Neuronal stem cell (in vitro differentiated cells): ENCODE results near the gene CER1.

ENCODE experiments used
- DNase-seq: peaks from one replicate; pipeline ENCODE4 v3.0.0-alpha.2; 2013; ENCODE audit warnings: low spot score
- H2AFZ ChIP-seq: one replicate; pipeline ENCODE4 v1.6.1; 2013; ENCODE audit warnings: mild to moderate bottlenecking, low read length, inconsistent platforms
- H2AK5ac ChIP-seq: 2 replicates; pipeline ENCODE4 v1.6.1; 2013; ENCODE audit warnings: low read depth, mild to moderate bottlenecking, inconsistent platforms, low read length, moderate library complexity, mixed read lengths
- H2BK120ac ChIP-seq: 2 replicates; pipeline ENCODE4 v1.6.1; 2013; ENCODE audit warnings: low read depth, mild to moderate bottlenecking, inconsistent platforms, low read length, moderate library complexity, mixed read lengths
- H2BK12ac ChIP-seq: one replicate; pipeline ENCODE4 v1.6.1; 2013; ENCODE audit warnings: low read length, inconsistent platforms
- H2BK15ac ChIP-seq: 2 replicates; pipeline ENCODE4 v1.6.1; 2013; ENCODE audit warnings: mild to moderate bottlenecking, low read length, inconsistent platforms, mixed read lengths
- H2BK5ac ChIP-seq: one replicate; pipeline ENCODE4 v1.6.1; 2013; ENCODE audit warnings: inconsistent platforms, mild to moderate bottlenecking, low read length, moderate library complexity
- H3K14ac ChIP-seq: one replicate; pipeline ENCODE4 v1.6.1; 2013; ENCODE audit warnings: low read length, inconsistent platforms
- H3K18ac ChIP-seq: 2 replicates; pipeline ENCODE4 v1.6.1; 2013; ENCODE audit warnings: low read length, inconsistent platforms
- H3K23ac ChIP-seq: 2 replicates; pipeline ENCODE4 v1.6.1; 2013; ENCODE audit warnings: low read depth, mild to moderate bottlenecking, mixed read lengths, low read length, inconsistent platforms; ENCODE audit not compliant: poor library complexity
- H3K27ac ChIP-seq: replicated peaks from 3 replicates; pipeline ENCODE4 v1.5.1; 2013; ENCODE audit warnings: low read length, inconsistent platforms
- H3K27me3 ChIP-seq, 3 experiments: 2 replicates each; pipeline ENCODE4 v1.6.1; 2013; ENCODE audit warnings: low read length in 3 of 3, mild to moderate bottlenecking in 2 of 3, inconsistent platforms in 1 of 3, low read depth in 1 of 3, mixed read lengths in 1 of 3, moderate library complexity in 1 of 3; ENCODE audit not compliant: control insufficient read depth in 3 of 3, insufficient read depth in 3 of 3
- H3K36me3 ChIP-seq, 2 donors: replicated peaks in 1 of 2; 2 replicates each; pipeline ENCODE4 v1.6.1; 2013; ENCODE audit warnings: low read length in 2 of 2; ENCODE audit not compliant: control insufficient read depth in 2 of 2, insufficient read depth in 2 of 2
- H3K4ac ChIP-seq: 2 replicates; pipeline ENCODE4 v1.6.1; 2013; ENCODE audit warnings: inconsistent platforms, mild to moderate bottlenecking, low read length, moderate library complexity
- H3K4me1 ChIP-seq, 2 donors: 1 replicate in 1 of 2; 2 replicates in 1 of 2; pipeline ENCODE4 v1.6.1; 2013; ENCODE audit warnings: low read length in 2 of 2, low read depth in 1 of 2; ENCODE audit not compliant: control insufficient read depth in 2 of 2, insufficient read depth in 1 of 2
- H3K4me2 ChIP-seq: one replicate; pipeline ENCODE4 v1.6.1; 2013; ENCODE audit warnings: mild to moderate bottlenecking, low read length, inconsistent platforms; ENCODE audit not compliant: insufficient read depth, poor library complexity, severe bottlenecking
- H3K4me3 ChIP-seq, 2 donors: 2 replicates each; pipeline ENCODE4 v1.5.1; 2013; ENCODE audit warnings: low read length in 2 of 2, mild to moderate bottlenecking in 2 of 2, inconsistent platforms in 1 of 2, moderate library complexity in 1 of 2
- H3K79me1 ChIP-seq: one replicate; pipeline ENCODE4 v1.6.1; 2013; ENCODE audit warnings: low read depth, mild to moderate bottlenecking, inconsistent platforms, low read length, moderate library complexity
- H3K9ac ChIP-seq: one replicate; pipeline ENCODE4 v1.6.1; 2013; ENCODE audit warnings: mild to moderate bottlenecking, low read depth, low read length, inconsistent platforms; ENCODE audit not compliant: poor library complexity
- H3K9me3 ChIP-seq, 2 donors: replicated peaks in 1 of 2; 2 replicates each; pipeline versions ENCODE3 to v1.6.1; 2013; ENCODE audit warnings: low read length in 2 of 2, mild to moderate bottlenecking in 2 of 2, inconsistent platforms in 1 of 2, low read depth in 1 of 2, mixed read lengths in 1 of 2, moderate library complexity in 1 of 2; ENCODE audit not compliant: control insufficient read depth in 2 of 2, insufficient read depth in 1 of 2
- H4K8ac ChIP-seq: one replicate; pipeline ENCODE4 v1.6.1; 2013; ENCODE audit warnings: low read depth, mild to moderate bottlenecking, inconsistent platforms, low read length, moderate library complexity
- H4K91ac ChIP-seq: one replicate; pipeline ENCODE4 v1.6.1; 2013; ENCODE audit warnings: low read length, low read depth, mild to moderate bottlenecking, inconsistent platforms; ENCODE audit not compliant: poor library complexity
- WGBS, 2 donors: extraction: QIAGEN DNeasy Blood & Tissue Kit; methylation state at CpG; one replicate each; pipeline ENCODE4 v1.1.7; 2013; ENCODE audit warnings: missing lambda C conversion rate in 2 of 2, mixed read lengths in 1 of 2; ENCODE audit not compliant: insufficient read length in 2 of 2, insufficient replicate concordance in 1 of 2; ENCODE audit errors: extremely low coverage in 2 of 2; 5-methylcytosine and 5-hydroxymethylcytosine counted together

Gene CER1

GRCh38 chr9:14710804-14711203 is 11.7 kb downstream of the CER1 start:
- Histone ChIP-seq H4K8ac (no peak overlapping the region), H3K4me2 (no peak overlapping the region), H3K14ac (no peak overlapping the region), H3K23ac (no peak overlapping the region), H3K4ac (no peak overlapping the region), H4K91ac (no peak overlapping the region), H3K9ac (no peak overlapping the region), H2BK15ac (no peak overlapping the region), H2AFZ (no peak overlapping the region), H2BK120ac (no peak overlapping the region), H3K4me1 (no peaks in the 10 kb centered on the region), H3K36me3 (no peaks in the 10 kb centered on the region), H3K18ac (no peak overlapping the region), H2BK5ac (no peak overlapping the region), H3K4me3 (no peak overlapping the region), H2BK12ac (no peak overlapping the region), H3K79me1 (no peaks in the 10 kb centered on the region), H3K9me3 (peaks cover 0 to 8% of the 10 kb centered on the region in 2 donors), H3K27me3 (no peaks in the 10 kb centered on the region), H3K27ac (no peak overlapping the region), H2AK5ac (no peak overlapping the region)
- DNase-seq = no peak

- WGBS, 2 donors = no CpG with 5 or more reads among the region's 5 CpGs
- no peak overlapping the region for H4K8ac ChIP-seq
- H3K18ac ChIP-seq = no peak overlapping the region
- H3K9me3 ChIP-seq = peaks cover 2 to 17% of the 10 kb centered on the region in 2 donors
- H3K79me1 ChIP-seq = no peaks in the 10 kb centered on the region
- H3K27ac ChIP-seq = no peak overlapping the region
- H3K4ac ChIP-seq = no peak overlapping the region
- H3K23ac ChIP-seq = no peak overlapping the region
- no peak overlapping the region for H4K91ac ChIP-seq
- H2AK5ac ChIP-seq = no peak overlapping the region
- H2BK120ac ChIP-seq = no peak overlapping the region
- no peaks in the 10 kb centered on the region for H3K4me1 ChIP-seq
- no peak overlapping the region for H2AFZ ChIP-seq
- H2BK15ac ChIP-seq = no peak overlapping the region
- no peak for DNase-seq
- no peak overlapping the region for H3K14ac ChIP-seq
- no peak overlapping the region for H2BK12ac ChIP-seq
- no peak overlapping the region for H3K4me3 ChIP-seq
- H2BK5ac ChIP-seq = no peak overlapping the region
- H3K36me3 ChIP-seq = no peaks in the 10 kb centered on the region
- no peak overlapping the region for H3K9ac ChIP-seq
- H3K27me3 ChIP-seq = no peaks in the 10 kb centered on the region
- no peak overlapping the region for H3K4me2 ChIP-seq
Observed at GRCh38 chr9:14706530-14707140, 15.9 kb downstream of the CER1 start.

- no peaks in the 10 kb centered on the region for H3K4me1 ChIP-seq
- H2AK5ac ChIP-seq = no peak overlapping the region
- no peak overlapping the region for H3K18ac ChIP-seq
- H3K14ac ChIP-seq = no peak overlapping the region
- H2BK5ac ChIP-seq = no peak overlapping the region
- no peaks in the 10 kb centered on the region for H3K79me1 ChIP-seq
- H3K4me3 ChIP-seq = no peak overlapping the region
- no peak overlapping the region for H3K4me2 ChIP-seq
- H3K23ac ChIP-seq = no peak overlapping the region
- H3K9me3 ChIP-seq = peaks cover 2 to 12% of the 10 kb centered on the region in 2 donors
- H2BK120ac ChIP-seq = no peak overlapping the region
- no peak overlapping the region for H3K4ac ChIP-seq
- no peak overlapping the region for H3K27ac ChIP-seq
- H3K9ac ChIP-seq = no peak overlapping the region
- H2AFZ ChIP-seq = no peak overlapping the region
- no peak overlapping the region for H4K91ac ChIP-seq
- DNase-seq = no peak
- H2BK15ac ChIP-seq = no peak overlapping the region
- no peak overlapping the region for H2BK12ac ChIP-seq
- H4K8ac ChIP-seq = no peak overlapping the region
- no peaks in the 10 kb centered on the region for H3K27me3 ChIP-seq
- no peaks in the 10 kb centered on the region for H3K36me3 ChIP-seq
Observed at GRCh38 chr9:14705079-14705478, 17.5 kb downstream of the CER1 start.

GRCh38 chr9:14704281-14704680 is 18.3 kb downstream of the CER1 start:
- H2AK5ac ChIP-seq = no peak overlapping the region
- no peak overlapping the region for H3K9ac ChIP-seq
- H4K8ac ChIP-seq = no peak overlapping the region
- H4K91ac ChIP-seq = no peak overlapping the region
- no peaks in the 10 kb centered on the region for H3K4me1 ChIP-seq
- no peaks in the 10 kb centered on the region for H3K79me1 ChIP-seq
- no peak overlapping the region for H3K4me2 ChIP-seq
- H3K27ac ChIP-seq = no peak overlapping the region
- no peak overlapping the region for H2BK5ac ChIP-seq
- H3K4ac ChIP-seq = peak overlapping the region; percentile 56
- no peaks in the 10 kb centered on the region for H3K36me3 ChIP-seq
- no CpG with 5 or more reads among the region's 3 CpGs for WGBS, 2 donors
- no peaks in the 10 kb centered on the region for H3K27me3 ChIP-seq
- H3K23ac ChIP-seq = peak overlapping the region; percentile 92
- no peak overlapping the region for H2BK15ac ChIP-seq
- peaks cover 2 to 10% of the 10 kb centered on the region in 2 donors for H3K9me3 ChIP-seq
- no peak overlapping the region for H2BK120ac ChIP-seq
- DNase-seq = no peak
- H2BK12ac ChIP-seq = no peak overlapping the region
- H3K4me3 ChIP-seq = no peak overlapping the region
- H3K18ac ChIP-seq = peak overlapping the region; percentile 13
- no peak overlapping the region for H3K14ac ChIP-seq
- no peak overlapping the region for H2AFZ ChIP-seq
